HepG2 (cell line): ENCODE results near the gene IMMT. TPM values are rescaled to one million over a fixed set of nuclear protein-coding genes. Genes with fewer than 3 reads are reported as not detected.

ENCODE experiments used
- BRF2 ChIP-seq: sonication (generic); formaldehyde crosslinking; IDR thresholded peaks from 2 replicates; pipeline ENCODE4 v1.8.1; 2022; ENCODE audit warnings: mild to moderate bottlenecking, missing genetic modification reagents
- DMTF1 ChIP-seq: sonication (generic); formaldehyde crosslinking; IDR thresholded peaks from 2 replicates; pipeline ENCODE4 v1.4.0; 2020; ENCODE audit warnings: mild to moderate bottlenecking, missing genetic modification reagents
- GLMP ChIP-seq: sonication (generic); formaldehyde crosslinking; IDR thresholded peaks from 2 replicates; pipeline ENCODE4 v1.9.0; 2021; ENCODE audit warnings: missing genetic modification reagents, mild to moderate bottlenecking, borderline replicate concordance
- KDM5A ChIP-seq: fragments of 200-600 bp; sonication (generic); IDR thresholded peaks from 2 replicates; pipeline ENCODE4 v1.7.0; 2018; ENCODE audit warnings: antibody characterized with exemption, mild to moderate bottlenecking, low read length, borderline replicate concordance
- NFAT5 ChIP-seq: sonication (generic); formaldehyde crosslinking; IDR thresholded peaks from 2 replicates; pipeline ENCODE4 v1.4.0; 2020; ENCODE audit warnings: missing genetic modification reagents
- NR2C2 ChIP-seq: sonication (generic); formaldehyde crosslinking; IDR thresholded peaks from 2 replicates; pipeline ENCODE4 v1.4.0; 2020; ENCODE audit warnings: missing genetic modification reagents, mild to moderate bottlenecking, moderate library complexity, borderline replicate concordance
- PCBP2 ChIP-seq: fragments of 200-400 bp; formaldehyde crosslinking; optimal IDR thresholded peaks from 2 replicates; pipeline ENCODE3; 2018; ENCODE audit warnings: low read length, low read depth; ENCODE audit not compliant: poor library complexity, severe bottlenecking
- POLR2G ChIP-seq: fragments of 200-400 bp; formaldehyde crosslinking; IDR thresholded peaks from 2 replicates; pipeline ENCODE4 v1.6.1; 2018; ENCODE audit warnings: mild to moderate bottlenecking, low read depth, low read length, moderate library complexity
- ZBTB34 ChIP-seq: sonication (generic); formaldehyde crosslinking; IDR thresholded peaks from 2 replicates; pipeline ENCODE4 v1.8.0; 2022; ENCODE audit warnings: mild to moderate bottlenecking, missing genetic modification reagents
- ZC3H4 ChIP-seq: sonication (generic); formaldehyde crosslinking; IDR thresholded peaks from 2 replicates; pipeline ENCODE4 v1.4.0; 2020; ENCODE audit warnings: missing genetic modification reagents, borderline replicate concordance
- ZNF10 ChIP-seq: sonication (generic); formaldehyde crosslinking; IDR thresholded peaks from 2 replicates; pipeline ENCODE4 v1.4.0; 2020; ENCODE audit warnings: mild to moderate bottlenecking, low read depth, missing genetic modification reagents, borderline replicate concordance
- ZNF414 ChIP-seq: sonication (generic); formaldehyde crosslinking; IDR thresholded peaks from 2 replicates; pipeline ENCODE4 v1.5.0; 2020; ENCODE audit warnings: missing genetic modification reagents
- ZNF512 ChIP-seq: sonication (generic); formaldehyde crosslinking; IDR thresholded peaks from 2 replicates; pipeline ENCODE4 v1.4.0; 2020; ENCODE audit warnings: mild to moderate bottlenecking, missing genetic modification reagents
- ZNF850 ChIP-seq: sonication (generic); formaldehyde crosslinking; conservative IDR thresholded peaks from 2 replicates; pipeline ENCODE4 v1.9.0; 2021; ENCODE audit warnings: mild to moderate bottlenecking, missing genetic modification reagents
- polyA plus RNA-seq, 8 experiments: library from polyadenylated mRNA; depleted of rRNA in 3 of 8; stranded (reverse) in 7 of 8; unstranded in 1 of 8; fragments of >200 nt; fragmentation: Illumina TruSeq in 4 of 8; extraction: Trizol in 4 of 8; gene quantifications; 2 replicates each; pipeline versions ENCODE4 v1.2.1 to v1.2.3, GENCODE V29; 2011 to 2016; ENCODE audit warnings: low read depth in 4 of 8, missing spikeins in 1 of 8, mixed read lengths in 1 of 8; ENCODE audit not compliant: insufficient read depth in 1 of 8
- total RNA-seq, 5 experiments: library from RNA; depleted of rRNA; stranded (reverse); fragments of >200 nt; fragmentation: Illumina TruSeq; extraction: Trizol; gene quantifications; 2 replicates each; pipeline ENCODE4 v1.2.3, GENCODE V29; 2016; ENCODE audit warnings: low read depth in 1 of 5

Gene IMMT
- total and polyA plus RNA-seq, 2 of the 13 experiments (the other 11 are each of a cell fraction or from before 2014, with no cell fraction given): 63.5 to 119 TPM

- TF ChIP-seq ZNF512 (CRISPR knock-in tag) (no peak; the same call in 1 of the 2 replicates), DMTF1 (CRISPR knock-in tag) (no peak), PCBP2 (no peak), KDM5A (no peak), ZC3H4 (CRISPR knock-in tag) (peak; percentile 61; the same call in 1 of the 2 replicates), POLR2G (no peak), GLMP (no peak), BRF2 (CRISPR knock-in tag) (no peak), ZNF850 (CRISPR knock-in tag) (no peak), ZNF414 (CRISPR knock-in tag) (no peak), NFAT5 (CRISPR knock-in tag) (no peak), ZBTB34 (CRISPR knock-in tag) (no peak; the same call in 1 of the 2 replicates), ZNF10 (CRISPR knock-in tag) (no peak), NR2C2 (CRISPR knock-in tag) (peak; percentile 96)
Measured at GRCh38 chr2:86195808-86196387, 636 bp upstream of the IMMT start (continued).
